HG02981 (cell line): Measurements from ENCODE around the gene PIK3R1.
A peak's percentile ranks its signal among the peaks of the same experiment; 100 is the strongest.
"Not testable (repeated sequence)": the region's sequence is repeated elsewhere in the genome, so short reads cannot be mapped to it uniquely, and the experiment has no call there.

Experiments used
- ATAC-seq: cut with Tn5 transposase; IDR thresholded peaks from one replicate; pipeline ENCODE4 v1.9.1; 2021; ENCODE audit warnings: mild to moderate bottlenecking, moderate library complexity; ENCODE audit not compliant: unreplicated experiment

PIK3R1 gene

DNA sequence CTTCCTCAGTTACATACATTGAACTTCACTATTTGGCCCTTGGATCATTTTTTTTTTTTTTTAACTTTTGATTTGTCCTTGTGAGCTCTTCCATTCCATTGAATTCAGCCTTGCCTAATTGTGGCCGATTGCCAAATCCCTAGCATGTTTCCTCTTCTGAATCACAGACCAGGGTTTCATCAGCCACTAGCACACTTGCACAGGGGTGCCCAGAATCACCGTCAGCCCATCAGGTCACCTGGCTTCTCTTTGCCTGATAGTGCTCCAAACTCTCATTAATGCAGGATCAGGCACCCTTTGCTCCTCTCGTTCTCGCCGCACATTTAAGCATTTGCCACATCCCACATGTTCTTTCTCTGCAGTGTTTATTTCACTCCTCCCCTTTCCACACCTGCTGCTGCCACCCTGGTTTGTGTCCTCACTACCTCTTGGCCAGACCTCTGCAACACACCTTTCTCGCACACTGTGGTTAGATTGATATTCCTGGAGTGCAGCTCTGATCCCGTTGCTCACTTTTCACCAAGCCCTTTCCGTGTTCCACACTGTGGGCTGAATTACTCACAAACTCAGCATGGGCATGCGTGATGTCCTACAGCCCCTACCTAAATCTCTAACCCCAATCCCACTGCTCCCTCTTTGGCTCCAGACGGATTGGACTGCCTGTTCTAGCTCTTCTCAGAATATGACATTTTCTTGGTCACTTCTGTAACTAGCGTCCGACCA, 9.8 kb downstream of the PIK3R1 start:
- no peak for ATAC-seq

GRCh38 chr5:68225911-68226545, 10.5 kb downstream of the PIK3R1 start:
- ATAC-seq: no peak

GRCh38 chr5:68226546-68227073, 11.1 kb downstream of the PIK3R1 start:
- ATAC-seq: no peak

DNA sequence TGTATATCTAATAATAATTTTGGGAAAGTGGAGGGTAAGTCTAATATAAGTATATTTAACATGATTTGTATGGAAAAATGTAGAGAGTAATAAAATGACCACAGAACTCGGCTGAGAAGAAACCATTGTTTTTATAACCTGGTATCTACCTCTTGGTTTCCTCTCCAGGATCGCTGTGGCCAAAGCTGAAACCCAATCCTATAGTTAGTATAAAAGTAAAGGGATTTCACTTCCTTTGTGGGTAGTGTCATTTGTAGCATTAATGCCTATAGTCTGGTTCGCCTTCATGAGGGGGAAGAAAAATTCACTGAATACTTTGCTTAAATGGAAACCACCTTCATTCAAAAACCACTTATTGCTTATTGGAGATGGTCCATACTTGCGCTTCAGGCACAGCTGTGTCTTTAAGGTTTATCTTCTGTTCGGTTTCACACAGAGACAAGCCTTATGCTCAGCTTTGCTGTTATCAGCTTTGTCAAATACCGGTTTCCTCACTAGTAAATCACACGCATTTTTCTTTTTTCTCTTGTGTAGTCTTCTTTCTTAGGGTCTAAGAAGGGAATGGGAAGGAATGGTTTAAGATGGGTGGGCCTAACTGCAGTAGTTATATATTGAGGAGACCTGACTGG, 12.1 kb downstream of the PIK3R1 start:
- ATAC-seq: no peak

DNA sequence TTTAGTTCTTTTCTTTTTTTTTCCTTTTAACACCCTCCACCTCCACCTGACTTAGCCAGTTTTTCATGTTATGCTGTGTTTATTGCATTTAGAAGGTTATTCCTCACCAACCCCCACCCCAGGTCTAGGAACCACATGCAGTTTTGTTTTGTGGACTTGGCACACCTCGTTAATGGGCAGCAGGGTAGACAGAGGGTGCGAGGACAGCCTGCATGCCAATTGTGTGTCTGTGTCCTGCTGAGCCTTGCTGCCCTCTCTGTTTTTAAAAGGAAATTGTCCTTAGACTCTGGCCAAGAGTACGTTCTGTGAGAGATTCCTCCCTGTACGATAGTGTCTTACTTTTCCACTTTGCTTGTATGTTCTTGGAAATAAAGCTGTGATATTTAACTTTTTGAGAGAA, 13.9 kb downstream of the PIK3R1 start:
- ATAC-seq: no peak

- ATAC-seq: no peak
Measured at GRCh38 chr5:68230285-68230684, 14.7 kb downstream of the PIK3R1 start.

DNA sequence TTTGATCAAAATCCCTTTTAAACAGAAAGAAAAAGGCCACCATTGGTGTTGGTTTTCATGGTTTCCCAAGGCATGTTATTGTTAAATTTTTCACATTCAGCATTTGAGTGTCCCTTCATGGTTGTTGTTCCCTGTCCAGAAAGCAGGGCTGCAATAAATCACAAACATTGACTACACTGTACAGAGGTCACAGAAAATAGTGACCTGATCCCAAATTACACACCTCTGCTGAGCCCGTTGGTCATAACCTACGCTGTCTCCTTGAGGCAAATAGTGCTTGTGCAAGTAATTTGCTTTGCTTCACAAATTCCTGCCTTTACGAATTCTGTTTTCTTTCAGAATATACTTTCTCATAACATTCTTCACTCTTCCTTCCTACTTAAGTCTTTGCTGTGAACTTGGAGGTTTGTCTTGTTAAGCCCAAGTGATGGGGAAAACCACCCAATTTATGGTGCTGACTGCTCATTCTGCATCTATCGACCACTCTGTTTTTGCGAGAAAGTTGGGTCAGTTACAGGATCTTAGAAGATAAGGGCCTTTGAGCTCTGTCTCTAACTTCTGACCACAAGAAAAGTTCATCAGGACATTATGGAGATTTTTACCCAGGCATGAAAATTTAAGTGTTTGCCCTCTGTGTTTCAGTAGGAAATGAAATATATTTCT, 16.0 kb downstream of the PIK3R1 start:
- no peak for ATAC-seq

GRCh38 chr5:68232277-68232676, 16.7 kb downstream of the PIK3R1 start:
- ATAC-seq: no peak

GRCh38 chr5:68233075-68233474, 17.5 kb downstream of the PIK3R1 start:
- no peak for ATAC-seq

DNA sequence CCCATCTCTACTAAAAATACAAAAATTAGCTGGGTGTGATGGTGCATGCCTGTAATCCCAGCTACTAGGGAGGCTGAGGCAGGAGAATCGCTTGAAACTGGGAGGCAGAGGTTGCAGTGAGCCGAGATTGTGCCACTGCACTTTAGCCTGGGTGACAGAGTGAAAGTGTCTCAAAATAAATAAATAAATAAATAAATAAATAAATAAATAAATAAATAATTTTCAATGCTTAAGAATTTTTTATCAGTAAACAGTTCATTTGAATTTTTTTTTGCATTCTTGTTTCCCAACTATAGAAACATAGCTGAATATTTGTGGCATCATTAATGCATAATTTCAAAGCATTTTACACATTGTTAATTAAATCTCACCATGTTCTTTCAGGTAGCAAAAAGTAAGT, 19.7 kb downstream of the PIK3R1 start:
- not testable (repeated sequence) for ATAC-seq

DNA sequence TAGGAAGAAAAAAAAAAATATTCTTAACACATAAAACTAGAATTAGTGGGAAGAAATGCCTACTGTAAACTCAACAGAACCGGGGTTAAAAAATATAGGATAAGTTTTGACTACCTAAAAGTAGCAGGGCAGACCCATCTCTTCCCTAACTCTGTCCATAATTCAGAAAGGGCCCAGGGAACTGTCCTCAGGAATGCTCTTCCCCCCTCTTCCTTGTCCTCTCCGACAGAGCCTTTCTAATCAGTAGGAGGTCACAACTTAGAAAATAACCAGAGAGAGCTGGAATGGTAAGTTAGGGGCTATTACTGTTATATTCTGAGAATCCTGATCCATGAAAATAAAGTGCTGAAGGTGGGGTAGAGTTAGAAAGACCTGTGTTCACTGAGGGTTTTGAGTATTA, 22.2 kb downstream of the PIK3R1 start:
- ATAC-seq: no peak

- ATAC-seq: peak; percentile 95
Measured at GRCh38 chr5:68239487-68239886, 23.9 kb downstream of the PIK3R1 start.

GRCh38 chr5:68240202-68240601, 24.6 kb downstream of the PIK3R1 start:
- peak; percentile 51 for ATAC-seq

GRCh38 chr5:68240771-68241170, 25.2 kb downstream of the PIK3R1 start:
- ATAC-seq: no peak

DNA sequence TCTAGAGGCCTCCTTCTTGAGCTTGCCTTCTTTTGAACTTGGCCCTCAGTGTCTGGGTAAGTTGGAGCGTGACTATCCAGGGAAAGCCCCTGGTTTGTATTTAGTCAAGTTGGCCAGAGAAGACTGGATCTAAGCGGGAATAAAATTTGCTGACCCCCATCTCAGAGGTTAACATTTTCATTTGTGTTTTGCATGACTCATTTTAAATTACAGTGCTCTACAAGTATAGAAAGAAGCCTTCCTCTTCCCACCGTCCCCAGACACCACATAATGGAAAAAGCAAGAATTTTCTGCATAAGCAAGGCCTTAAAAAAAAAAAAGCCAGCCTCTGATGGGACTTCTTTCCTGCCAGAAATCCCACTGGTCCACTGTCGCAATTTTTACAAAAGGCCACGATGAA, 27.2 kb downstream of the PIK3R1 start:
- no peak for ATAC-seq

- no peak for ATAC-seq
Measured at GRCh38 chr5:68243251-68243650, 27.7 kb downstream of the PIK3R1 start.

DNA sequence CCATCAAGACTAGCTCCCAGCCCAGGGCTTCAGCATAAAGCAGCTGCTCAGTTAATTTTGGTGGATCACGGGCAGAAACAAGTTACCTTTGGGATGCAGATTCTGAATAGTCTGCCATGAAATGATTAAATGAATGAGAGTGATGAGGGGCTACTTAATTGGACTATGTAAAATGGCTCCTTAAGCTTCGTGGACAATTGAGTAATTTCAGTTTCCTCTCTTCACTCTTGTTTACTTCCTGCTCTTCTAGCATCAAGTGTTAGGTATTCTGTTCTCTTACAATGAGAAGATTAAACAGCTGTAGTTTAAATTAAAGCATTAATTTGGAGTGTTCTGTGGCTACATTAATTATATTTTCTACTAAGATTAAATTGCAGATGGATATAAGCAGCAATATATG, 28.1 kb downstream of the PIK3R1 start:
- ATAC-seq: no peak

DNA sequence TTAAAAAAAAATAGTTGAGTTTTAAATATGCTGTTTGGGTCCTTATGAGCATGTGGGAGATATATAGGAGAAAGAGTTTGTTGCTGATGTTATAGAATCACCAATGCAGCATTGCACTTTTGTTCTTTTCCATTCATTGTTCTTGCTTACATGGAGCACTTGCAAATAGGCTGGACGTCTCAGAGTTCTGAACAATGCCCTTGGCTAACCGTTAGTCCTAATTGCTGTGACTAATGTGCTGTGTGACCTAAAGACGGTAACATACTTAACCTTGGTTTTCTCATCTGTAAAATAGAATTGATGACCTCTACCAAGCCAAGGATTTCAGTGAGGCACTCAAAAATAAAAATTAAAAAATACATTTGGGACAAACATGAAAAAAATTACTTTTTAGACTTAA, 29.8 kb downstream of the PIK3R1 start:
- no peak for ATAC-seq

GRCh38 chr5:68246802-68247201, 31.2 kb downstream of the PIK3R1 start:
- ATAC-seq: no peak

- no peak for ATAC-seq
Measured at GRCh38 chr5:68247627-68248026, 32.1 kb downstream of the PIK3R1 start.

DNA sequence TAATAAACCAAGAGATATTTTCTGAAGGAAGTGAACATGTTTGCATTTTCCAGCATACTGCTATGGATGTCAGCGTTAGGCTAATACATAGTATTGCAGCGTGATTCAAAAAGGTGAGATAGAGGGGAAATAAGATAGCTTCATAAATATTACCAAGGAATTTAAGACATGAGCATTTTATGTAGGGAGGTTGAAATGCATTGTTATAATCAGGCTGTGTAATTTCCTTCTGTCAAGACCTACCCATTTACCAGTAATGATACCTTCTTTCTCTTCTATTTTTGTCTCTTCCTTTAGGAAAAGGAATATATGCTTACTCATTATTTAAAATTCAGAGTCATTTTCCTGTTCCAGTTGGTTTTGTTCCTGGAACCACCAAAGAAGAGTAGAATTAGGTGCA, 33.3 kb downstream of the PIK3R1 start:
- no peak for ATAC-seq

- ATAC-seq: no peak
Measured at GRCh38 chr5:68249520-68249919, 34.0 kb downstream of the PIK3R1 start.
